Measurements from ENCODE around the gene ZNF566.
"Not testable (repeated sequence)": the region's sequence is repeated elsewhere in the genome, so short reads cannot be mapped to it uniquely, and the experiment has no call there.

ZNF566 gene

GRCh38 chr19:36489118-36489919 is at the start of gene ZNF566:
Gene ZNF566 (minus strand): TSS chr19:36489561. CDS start chr19:36476557, 13,004 bp downstream.
- peak; percentile 94 for DNase-seq
- no peaks in the 10 kb centered on the region for H3K27me3 Mint-ChIP-seq
- H3K4me1 Mint-ChIP-seq (ENCODE audit: low read depth): peaks cover 32% of the 10 kb centered on the region
- peaks cover 57% of the 10 kb centered on the region for H3K36me3 Mint-ChIP-seq (ENCODE audit: low read depth)
- peaks cover 18% of the 10 kb centered on the region for H3K9me3 Mint-ChIP-seq
- peak within 1 kb of the TSS; percentile 99 for H3K27ac Mint-ChIP-seq
- peak within 1 kb of the TSS; percentile 93 for H3K4me3 Mint-ChIP-seq

DNA sequence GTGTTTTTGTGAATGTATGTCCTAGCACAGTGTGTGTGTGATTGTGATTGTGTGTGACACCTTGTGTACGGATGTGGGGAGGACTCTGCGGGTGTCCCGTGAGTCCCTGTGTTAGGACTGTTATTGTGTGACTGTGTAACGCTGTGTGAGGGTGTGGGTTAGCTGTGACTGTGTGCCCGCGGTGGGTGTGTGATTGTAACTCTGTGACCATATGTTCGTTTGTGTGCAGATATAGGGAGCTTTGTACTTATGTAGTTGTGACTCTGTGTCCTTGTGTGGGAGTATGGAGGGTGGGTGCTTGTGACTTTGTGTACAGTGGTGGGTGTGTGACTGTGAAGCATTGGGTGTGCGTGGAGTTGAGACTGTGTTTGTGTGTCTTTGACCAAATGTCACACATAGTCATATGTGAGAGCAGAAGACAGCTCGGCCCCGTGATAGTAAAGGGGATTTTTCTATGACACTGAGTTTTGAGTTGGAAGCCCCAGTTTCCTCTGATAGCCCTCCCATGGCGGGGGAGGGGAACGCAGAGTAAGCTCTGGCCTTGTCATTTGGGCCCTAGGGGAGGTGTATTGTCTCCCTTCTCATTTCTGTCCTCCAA is 39.7 kb upstream of the ZNF566 start:
- no peaks in the 10 kb centered on the region for H3K27me3 Mint-ChIP-seq
- peaks cover 26% of the 10 kb centered on the region for H3K4me1 Mint-ChIP-seq (ENCODE audit: low read depth)
- peaks cover 41% of the 10 kb centered on the region for H3K9me3 Mint-ChIP-seq
- H3K4me3 Mint-ChIP-seq: peak overlapping the region; percentile 93
- peaks cover 84% of the 10 kb centered on the region for H3K36me3 Mint-ChIP-seq (ENCODE audit: low read depth)
- DNase-seq: no peak
- H3K27ac Mint-ChIP-seq: peak overlapping the region; percentile 96

DNA sequence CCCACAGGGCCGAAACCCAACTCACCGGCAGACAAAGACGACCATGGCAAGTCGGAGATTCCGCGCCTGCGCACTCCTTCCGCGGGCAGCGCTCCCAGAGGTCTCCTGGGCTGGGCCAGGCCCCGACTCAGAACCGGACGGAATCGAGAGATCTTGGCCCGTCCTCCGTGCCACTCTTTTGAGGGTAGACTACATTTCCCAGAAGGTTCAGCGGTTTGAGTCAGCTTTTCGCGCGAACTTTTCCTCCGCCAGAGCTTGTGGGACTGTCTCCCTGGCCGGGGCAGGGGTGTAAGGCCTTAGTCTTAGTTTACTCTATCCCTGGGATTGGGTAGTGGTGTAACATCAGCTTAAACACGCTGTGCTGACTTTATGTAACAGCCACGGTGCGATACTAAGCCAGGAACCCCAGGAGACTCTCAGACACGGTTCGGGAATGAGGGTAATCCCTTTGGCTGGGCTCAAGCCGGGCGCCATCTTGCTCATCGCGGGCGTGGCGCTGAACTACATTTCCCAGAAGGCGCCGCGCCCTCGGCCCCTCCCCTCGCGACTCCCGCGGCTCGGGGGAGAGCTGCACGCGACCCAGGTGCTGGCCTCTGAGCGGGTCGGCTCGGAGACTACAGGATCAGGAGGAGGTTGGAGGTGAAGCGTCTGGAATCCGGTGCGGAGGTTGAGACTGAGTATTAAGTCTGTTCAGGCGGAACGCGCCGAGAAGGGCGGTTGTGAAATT is 39.0 kb upstream of the ZNF566 start, which contains the start of gene ZNF260:
ZNF260 (minus strand) TSS at position 78 of the 727 bp plus-strand sequence. CDS start 13,033 bp downstream, outside the sequence.
- peaks cover 83% of the 10 kb centered on the region for H3K36me3 Mint-ChIP-seq (ENCODE audit: low read depth)
- peak within 1 kb of the TSS; percentile 93 for H3K4me3 Mint-ChIP-seq
- peaks cover 41% of the 10 kb centered on the region for H3K9me3 Mint-ChIP-seq
- H3K27me3 Mint-ChIP-seq: no peaks in the 10 kb centered on the region
- peaks cover 26% of the 10 kb centered on the region for H3K4me1 Mint-ChIP-seq (ENCODE audit: low read depth)
- H3K27ac Mint-ChIP-seq: peak within 1 kb of the TSS; percentile 96
- DNase-seq: peak; percentile 97

GRCh38 chr19:36527873-36528193 is 38.5 kb upstream of the ZNF566 start:
- peaks cover 26% of the 10 kb centered on the region for H3K4me1 Mint-ChIP-seq (ENCODE audit: low read depth)
- peak overlapping the region; percentile 93 for H3K4me3 Mint-ChIP-seq
- peaks cover 42% of the 10 kb centered on the region for H3K9me3 Mint-ChIP-seq
- no peaks in the 10 kb centered on the region for H3K27me3 Mint-ChIP-seq
- DNase-seq: no peak
- peak overlapping the region; percentile 96 for H3K27ac Mint-ChIP-seq
- H3K36me3 Mint-ChIP-seq (ENCODE audit: low read depth): peaks cover 84% of the 10 kb centered on the region

DNA sequence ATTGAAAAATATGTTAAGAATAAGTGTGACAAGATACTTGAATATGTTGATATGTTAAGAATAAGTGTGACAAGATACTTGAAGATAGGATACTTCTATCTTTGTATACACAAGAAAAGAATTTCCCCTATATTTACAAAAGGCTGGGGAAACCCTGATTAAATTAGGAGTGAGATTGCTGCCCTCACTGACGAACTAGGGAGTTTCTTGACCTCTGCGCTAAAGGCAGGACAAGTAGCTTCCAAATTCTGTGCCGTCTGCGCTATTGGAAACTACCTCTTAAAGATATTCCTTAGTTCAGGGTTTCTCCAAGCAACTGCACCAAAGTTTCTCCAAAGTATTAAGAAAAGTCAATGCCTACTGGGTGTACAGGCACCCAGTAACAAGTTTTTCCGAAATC is 38.0 kb upstream of the ZNF566 start:
- H3K4me1 Mint-ChIP-seq (ENCODE audit: low read depth): peaks cover 26% of the 10 kb centered on the region
- no peak for DNase-seq
- H3K36me3 Mint-ChIP-seq (ENCODE audit: low read depth): peaks cover 84% of the 10 kb centered on the region
- H3K27me3 Mint-ChIP-seq: no peaks in the 10 kb centered on the region
- H3K9me3 Mint-ChIP-seq: peaks cover 46% of the 10 kb centered on the region
- H3K4me3 Mint-ChIP-seq: peak overlapping the region; percentile 93
- H3K27ac Mint-ChIP-seq: no peak overlapping the region

DNA sequence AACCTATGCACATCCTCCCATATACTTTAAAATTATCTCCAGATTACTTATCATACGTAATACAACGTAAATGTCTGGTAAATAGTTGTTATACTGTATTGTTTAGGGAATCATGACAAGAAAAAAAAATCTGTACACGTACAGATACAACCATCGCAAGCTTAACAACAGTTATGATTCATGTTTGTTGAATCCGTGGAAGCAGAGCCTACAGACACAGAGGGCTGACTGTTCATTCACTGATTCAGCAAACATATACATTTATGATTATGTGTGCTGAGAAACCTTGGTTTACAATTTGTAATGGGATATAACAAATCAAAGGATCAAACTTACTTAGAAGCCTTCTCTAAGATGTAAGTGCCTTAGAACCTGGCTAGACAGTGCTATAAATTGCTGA is 37.2 kb upstream of the ZNF566 start:
- peak overlapping the region; percentile 93 for H3K4me3 Mint-ChIP-seq
- H3K9me3 Mint-ChIP-seq: peaks cover 46% of the 10 kb centered on the region
- DNase-seq: no peak
- H3K27ac Mint-ChIP-seq: no peak overlapping the region
- H3K27me3 Mint-ChIP-seq: no peaks in the 10 kb centered on the region
- peaks cover 86% of the 10 kb centered on the region for H3K36me3 Mint-ChIP-seq (ENCODE audit: low read depth)
- peaks cover 26% of the 10 kb centered on the region for H3K4me1 Mint-ChIP-seq (ENCODE audit: low read depth)

DNA sequence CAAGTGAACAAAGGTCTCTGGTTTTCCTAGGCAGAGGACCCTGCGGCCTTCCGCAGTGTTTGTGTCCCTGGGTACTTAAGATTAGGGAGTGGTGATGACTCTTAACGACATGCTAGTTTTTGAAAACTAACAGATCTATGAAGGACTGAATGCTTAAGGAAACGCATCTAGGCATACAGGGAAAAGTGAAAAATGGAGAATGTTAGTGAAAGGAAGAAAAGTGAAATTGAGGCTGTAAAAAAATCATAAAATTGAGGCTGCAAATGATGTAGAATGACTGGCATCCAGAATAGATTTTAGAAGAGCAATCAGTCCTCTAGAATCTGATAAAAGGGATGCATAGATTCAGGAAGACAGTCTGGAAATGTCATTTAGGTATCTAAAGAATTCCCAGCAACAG is 35.3 kb upstream of the ZNF566 start:
- no peak for DNase-seq
- peaks cover 41% of the 10 kb centered on the region for H3K9me3 Mint-ChIP-seq
- no peak overlapping the region for H3K4me3 Mint-ChIP-seq
- no peaks in the 10 kb centered on the region for H3K27me3 Mint-ChIP-seq
- H3K4me1 Mint-ChIP-seq (ENCODE audit: low read depth): peaks cover 26% of the 10 kb centered on the region
- peaks cover 90% of the 10 kb centered on the region for H3K36me3 Mint-ChIP-seq (ENCODE audit: low read depth)
- H3K27ac Mint-ChIP-seq: no peak overlapping the region

- no peak overlapping the region for H3K4me3 Mint-ChIP-seq
- H3K36me3 Mint-ChIP-seq (ENCODE audit: low read depth): peaks cover 83% of the 10 kb centered on the region
- no peaks in the 10 kb centered on the region for H3K27me3 Mint-ChIP-seq
- H3K27ac Mint-ChIP-seq: no peak overlapping the region
- no peaks in the 10 kb centered on the region for H3K4me1 Mint-ChIP-seq (ENCODE audit: low read depth)
- no peak for DNase-seq
- H3K9me3 Mint-ChIP-seq: peaks cover 60% of the 10 kb centered on the region
Observed at GRCh38 chr19:36514012-36514612, 24.8 kb upstream of the ZNF566 start.

- Mint-ChIP-seq H3K27ac (no peak overlapping the region), H3K4me3 (no peak overlapping the region), H3K9me3 (peaks cover 28% of the 10 kb centered on the region), H3K36me3 (ENCODE audit: low read depth) (peaks cover 47% of the 10 kb centered on the region), H3K4me1 (ENCODE audit: low read depth) (no peaks in the 10 kb centered on the region), H3K27me3 (no peaks in the 10 kb centered on the region)
- no peak for DNase-seq
Observed at GRCh38 chr19:36508325-36508724, 19.0 kb upstream of the ZNF566 start.

GRCh38 chr19:36501973-36502372 is 12.6 kb upstream of the ZNF566 start:
- DNase-seq: no peak
- H3K27me3 Mint-ChIP-seq: no peaks in the 10 kb centered on the region
- H3K36me3 Mint-ChIP-seq (ENCODE audit: low read depth): peaks cover 34% of the 10 kb centered on the region
- no peaks in the 10 kb centered on the region for H3K4me1 Mint-ChIP-seq (ENCODE audit: low read depth)
- no peak overlapping the region for H3K4me3 Mint-ChIP-seq
- H3K27ac Mint-ChIP-seq: no peak overlapping the region
- H3K9me3 Mint-ChIP-seq: peaks cover 35% of the 10 kb centered on the region

- H3K4me3 Mint-ChIP-seq: no peak overlapping the region
- H3K36me3 Mint-ChIP-seq (ENCODE audit: low read depth): peaks cover 20% of the 10 kb centered on the region
- no peaks in the 10 kb centered on the region for H3K4me1 Mint-ChIP-seq (ENCODE audit: low read depth)
- peaks cover 27% of the 10 kb centered on the region for H3K9me3 Mint-ChIP-seq
- H3K27me3 Mint-ChIP-seq: no peaks in the 10 kb centered on the region
- peak overlapping the region; percentile 24 for H3K27ac Mint-ChIP-seq
- no peak for DNase-seq
Observed at GRCh38 chr19:36497001-36497400, 7.6 kb upstream of the ZNF566 start.

DNA sequence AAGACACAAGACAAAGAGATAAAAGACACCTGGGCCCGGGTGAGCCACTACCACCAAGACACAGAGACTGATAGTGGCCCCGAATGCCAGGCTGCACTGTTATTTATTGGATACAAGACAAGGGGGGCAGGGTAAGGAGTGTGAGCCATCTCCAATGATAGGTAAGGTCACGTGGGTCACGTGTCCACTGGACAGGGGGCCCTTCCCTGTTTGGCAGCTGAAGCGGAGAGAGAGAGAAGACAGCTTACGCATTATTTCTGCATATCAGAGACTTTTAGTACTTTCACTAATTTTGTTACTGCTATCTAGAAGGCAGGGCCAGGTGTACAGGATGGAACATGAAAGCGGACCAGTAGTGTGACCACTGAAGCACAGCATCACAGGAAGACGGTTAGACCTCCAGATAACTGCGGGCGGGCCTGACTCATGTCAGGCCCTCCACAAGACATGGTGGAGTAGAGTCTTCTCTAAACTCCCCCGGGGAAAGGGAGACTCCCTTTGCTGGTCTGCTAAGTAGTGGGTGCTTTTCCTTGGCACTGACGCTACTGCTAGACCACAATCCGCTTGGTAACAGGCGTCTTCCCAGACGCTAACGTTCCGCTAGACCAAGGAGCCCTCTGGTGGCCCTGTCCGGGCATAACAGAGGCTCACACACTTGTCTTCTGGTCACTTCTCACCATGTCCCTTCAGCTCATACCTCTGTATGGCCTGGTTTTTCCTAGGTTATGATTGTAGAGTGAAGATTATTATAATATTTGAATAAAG is 3.5 kb upstream of the ZNF566 start:
- peaks cover 35% of the 10 kb centered on the region for H3K36me3 Mint-ChIP-seq (ENCODE audit: low read depth)
- DNase-seq: peak; percentile 36
- H3K27me3 Mint-ChIP-seq, H3K4me3 Mint-ChIP-seq, H3K27ac Mint-ChIP-seq: not testable (repeated sequence)
- peaks cover 25% of the 10 kb centered on the region for H3K4me1 Mint-ChIP-seq (ENCODE audit: low read depth)
- H3K9me3 Mint-ChIP-seq: peaks cover 23% of the 10 kb centered on the region

DNA sequence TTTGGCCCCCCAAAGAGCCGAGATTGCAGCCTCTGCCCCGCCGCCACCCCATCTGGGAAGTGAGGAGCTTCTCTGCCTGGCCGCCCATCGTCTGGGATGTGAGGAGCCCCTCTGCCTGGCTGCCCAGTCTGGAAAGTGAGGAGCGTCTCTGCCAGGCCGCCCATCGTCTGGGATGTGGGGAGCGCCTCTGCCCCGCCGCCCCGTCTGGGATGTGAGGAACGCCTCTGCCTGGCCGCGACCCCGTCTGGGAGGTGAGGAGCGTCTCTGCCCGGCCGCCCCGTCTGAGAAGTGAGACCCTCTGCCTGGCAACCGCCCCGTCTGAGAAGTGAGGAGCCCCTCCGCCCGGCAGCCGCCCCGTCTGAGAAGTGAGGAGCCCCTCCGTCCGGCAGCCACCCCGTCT is 1.5 kb upstream of the ZNF566 start:
- Mint-ChIP-seq H3K4me1 (ENCODE audit: low read depth) (peaks cover 32% of the 10 kb centered on the region), H3K9me3 (peaks cover 16% of the 10 kb centered on the region), H3K4me3 (peak overlapping the region; percentile 93), H3K36me3 (ENCODE audit: low read depth) (peaks cover 44% of the 10 kb centered on the region)
- H3K27me3 Mint-ChIP-seq, H3K27ac Mint-ChIP-seq, DNase-seq: not testable (repeated sequence)

- Mint-ChIP-seq H3K9me3 (peaks cover 17% of the 10 kb centered on the region), H3K4me3 (peak overlapping the region; percentile 93), H3K4me1 (ENCODE audit: low read depth) (peaks cover 32% of the 10 kb centered on the region), H3K36me3 (ENCODE audit: low read depth) (peaks cover 51% of the 10 kb centered on the region), H3K27ac (peak overlapping the region; percentile 99), H3K27me3 (no peaks in the 10 kb centered on the region)
- DNase-seq: no peak
Observed at GRCh38 chr19:36489920-36490415, 607 bp upstream of the ZNF566 start.

Data from activated T-cell treated with anti-CD3 and anti-CD28 coated beads, Interleukin-2, amount 50 U/mL, for 24 hours (primary cell).